ENCODE data around the gene GSDME.

GRCh38 chr7:24729365-24730017 lies 27.8 kb downstream of the GSDME start:
- TF ChIP-seq CTCF (IDR thresholded peaks at IDR 0.05) (no peak), POLR2A (IDR thresholded peaks at IDR 0.05) (no peak)

Data from upper lobe of left lung (tissue), 4 donors.